HS-5 (cell line): ENCODE measurements around the gene NVL.
"Not testable (repeated sequence)": the region's sequence is repeated elsewhere in the genome, so short reads cannot be mapped to it uniquely, and the experiment has no call there.

ENCODE experiments used
- DNase-seq: peaks from one replicate; pipeline ENCODE4 v3.0.0-alpha.2; 2012; ENCODE audit warnings: low read depth

The NVL gene

DNA sequence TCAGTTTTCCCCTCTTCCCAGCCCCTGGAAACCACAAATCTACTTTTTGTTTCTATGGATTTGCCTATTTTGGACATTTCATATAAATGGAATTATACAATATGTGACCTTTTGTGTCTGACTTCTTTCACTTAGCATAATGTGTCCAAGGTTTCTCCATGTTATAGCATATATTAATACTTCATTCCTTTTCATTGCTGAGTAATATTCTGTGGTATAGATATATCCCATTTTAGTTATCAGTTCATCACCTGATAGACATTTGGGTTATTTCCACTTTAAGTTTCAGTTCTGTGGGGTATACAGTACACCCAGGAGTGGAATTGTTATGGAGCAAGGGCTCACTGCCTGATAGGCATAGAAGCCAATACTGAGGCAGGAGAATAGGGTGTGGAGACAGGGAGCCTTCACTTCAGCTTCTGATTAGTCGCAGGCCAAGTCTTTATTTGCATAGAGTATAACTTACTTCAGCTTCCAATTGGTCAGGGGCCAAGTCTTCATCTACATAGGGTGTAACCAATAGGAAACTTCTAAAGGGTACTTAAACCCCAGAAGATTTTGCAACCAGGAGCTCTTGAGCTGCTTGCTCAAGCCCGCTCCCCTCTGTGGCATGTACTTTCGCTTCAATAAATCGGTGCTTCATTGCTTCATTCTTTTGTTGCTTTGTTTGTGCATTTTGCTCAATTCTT, 8.3 kb upstream of the NVL start:
- no peak for DNase-seq

DNA sequence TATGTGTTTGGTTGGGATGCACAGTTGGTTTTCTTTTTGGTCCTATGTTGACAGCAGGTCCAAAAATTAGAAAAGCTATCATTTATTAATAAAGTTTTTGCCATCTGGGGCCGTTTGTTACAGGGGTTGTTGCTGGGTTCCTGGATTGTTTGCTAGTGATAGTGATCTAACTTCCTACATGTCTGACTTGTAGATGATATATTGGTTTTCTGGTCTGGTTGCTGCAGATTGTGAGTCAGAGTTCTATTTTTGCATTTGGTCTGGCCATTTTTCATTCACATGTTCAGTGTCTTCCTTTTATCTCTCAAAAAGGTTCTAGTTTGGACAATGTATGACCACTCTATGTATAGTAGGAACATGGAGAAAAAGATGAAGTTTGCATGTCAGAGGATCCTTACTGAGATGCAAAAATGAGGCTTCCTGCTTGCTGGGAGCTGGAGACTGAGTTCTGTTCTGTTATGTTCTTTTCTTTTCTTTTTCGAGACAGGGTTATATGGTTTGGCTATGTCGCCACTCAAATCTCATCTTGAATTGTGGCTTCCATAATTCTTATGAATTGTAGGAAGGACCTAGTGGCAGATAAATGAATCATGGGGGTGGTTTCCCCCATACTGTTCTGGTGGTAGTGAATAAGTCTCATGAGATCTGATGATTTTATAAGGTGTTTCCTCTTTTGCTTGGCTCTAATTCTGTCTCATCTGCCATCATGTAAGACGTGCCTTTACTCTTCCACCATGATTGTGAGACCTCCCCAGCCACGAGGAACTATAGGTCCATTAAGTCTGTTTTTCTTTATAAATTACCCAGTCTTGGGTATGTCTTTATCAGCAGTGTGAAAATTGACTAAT, 4.2 kb upstream of the NVL start:
- DNase-seq, result no peak

DNA sequence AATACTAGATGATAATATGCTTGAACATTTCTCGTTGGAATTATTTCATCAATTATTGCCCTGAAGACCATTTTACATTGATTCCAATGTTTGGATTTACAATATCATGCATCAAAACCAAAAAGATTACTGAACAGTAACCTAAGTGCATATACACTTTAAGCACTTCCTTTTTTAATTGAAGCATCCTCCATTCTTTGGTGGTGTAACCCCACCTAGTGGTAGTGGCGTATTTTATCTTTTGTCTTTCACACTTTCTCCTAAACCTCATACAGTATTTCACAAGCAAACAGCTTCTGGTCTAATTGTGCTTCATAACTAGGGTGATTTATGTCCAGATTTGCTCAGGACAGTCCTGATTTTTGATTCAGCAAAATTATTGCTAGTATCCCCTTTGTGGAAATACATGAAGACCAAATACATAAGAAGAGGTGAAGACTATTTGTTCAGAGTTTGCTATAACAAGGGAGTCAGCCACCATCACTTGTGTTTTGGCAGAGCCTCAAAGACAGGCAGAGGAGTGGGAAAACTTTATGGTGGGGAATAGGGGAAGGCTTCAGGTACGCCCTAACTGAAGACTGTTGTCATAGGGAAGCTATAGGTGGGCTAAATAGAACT, 3.4 kb upstream of the NVL start:
- no peak for DNase-seq

DNA sequence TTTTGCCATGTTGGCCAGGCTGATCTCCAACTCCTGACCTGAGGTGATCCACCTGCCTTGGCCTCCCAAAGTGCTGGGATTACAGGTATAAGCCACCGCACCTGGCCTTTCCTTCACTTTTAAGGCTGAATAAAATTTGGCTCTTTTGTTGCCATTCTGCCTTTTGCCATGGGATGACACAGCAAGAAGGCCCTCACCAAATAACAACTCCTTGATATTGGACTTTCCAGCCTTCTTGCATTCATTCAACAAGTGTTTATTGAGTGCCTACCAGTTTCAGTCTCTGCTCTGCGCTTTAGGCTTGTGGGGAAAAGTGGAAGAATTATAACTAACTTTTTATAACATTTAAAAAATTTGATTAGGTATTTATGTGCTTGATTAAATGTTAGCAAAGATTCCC, 1.9 kb upstream of the NVL start:
- no peak for DNase-seq

DNA sequence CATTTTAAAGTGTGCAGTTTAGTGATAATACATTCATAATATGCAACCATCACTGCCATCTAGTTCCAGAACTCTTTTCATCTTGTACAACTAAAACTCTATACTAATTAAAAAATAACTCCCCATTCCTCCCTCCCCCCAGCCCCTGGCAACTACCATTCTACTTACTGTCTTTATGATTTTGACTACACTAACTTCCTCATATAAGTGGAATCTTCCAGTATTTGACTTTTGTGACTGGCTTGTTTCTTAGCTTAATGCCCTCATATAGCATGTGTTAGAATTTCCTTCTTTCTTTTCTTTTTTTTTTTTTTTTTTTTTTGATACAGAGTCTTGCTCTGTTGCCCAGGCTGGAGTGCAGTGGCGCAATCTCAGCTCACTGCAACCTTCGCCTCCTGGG, 1.4 kb upstream of the NVL start:
- DNase-seq, result no peak

DNA sequence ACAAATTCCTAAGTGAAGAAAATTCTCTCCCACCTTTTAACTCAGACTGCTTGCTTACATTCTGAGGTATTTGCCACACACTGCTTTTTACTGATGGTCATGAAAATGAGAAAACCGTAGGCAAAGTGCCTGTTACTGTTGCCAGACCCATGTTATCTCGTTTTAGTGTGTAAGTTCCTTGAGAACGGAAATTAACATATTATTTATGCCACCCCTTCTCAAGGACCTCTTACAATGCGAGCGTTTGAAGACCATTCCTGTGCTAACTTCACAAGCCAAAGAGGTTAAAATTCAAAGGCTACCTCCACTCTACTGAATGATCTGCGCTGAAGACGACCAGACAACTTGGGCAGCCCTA, 509 bp downstream of the NVL start:
- no peak for DNase-seq

DNA sequence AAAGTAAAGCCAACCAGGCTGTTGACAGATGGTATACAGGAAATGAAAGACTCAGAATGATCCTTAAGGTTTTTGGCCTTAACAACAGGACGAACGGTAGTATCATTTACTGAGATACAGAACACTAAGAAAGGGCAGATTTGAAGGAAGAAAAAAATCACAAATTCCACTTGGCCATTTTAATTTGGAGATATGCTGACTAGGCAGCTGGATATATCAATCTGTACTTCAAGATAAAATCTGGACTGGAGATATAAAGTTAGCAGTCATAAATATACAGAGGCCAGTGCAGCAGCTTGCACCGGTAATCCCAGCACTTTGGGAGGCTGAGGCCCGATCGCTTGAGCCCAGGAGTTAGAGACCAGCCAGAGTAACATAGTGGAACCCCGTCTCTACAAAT, 1.3 kb downstream of the NVL start:
- no peak for DNase-seq

DNA sequence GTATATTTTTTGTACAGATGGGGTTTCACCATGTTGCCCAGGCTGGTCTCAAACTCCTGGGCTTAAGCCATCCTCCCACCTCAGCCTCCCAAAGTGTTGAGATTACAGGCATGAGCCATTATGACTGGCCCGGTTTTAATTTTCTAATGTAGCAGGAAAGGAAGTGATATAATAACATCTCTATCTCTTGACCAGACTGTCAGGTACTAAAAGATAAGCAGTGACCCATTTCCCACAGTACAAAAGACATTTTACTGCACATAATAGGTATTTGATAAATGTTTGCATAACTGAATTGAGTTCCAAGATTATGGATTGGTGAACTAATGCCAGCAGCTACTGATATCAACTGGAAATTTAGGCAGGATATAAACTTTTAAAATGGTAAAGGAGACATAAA, 4.0 kb downstream of the NVL start:
- no peak for DNase-seq

DNA sequence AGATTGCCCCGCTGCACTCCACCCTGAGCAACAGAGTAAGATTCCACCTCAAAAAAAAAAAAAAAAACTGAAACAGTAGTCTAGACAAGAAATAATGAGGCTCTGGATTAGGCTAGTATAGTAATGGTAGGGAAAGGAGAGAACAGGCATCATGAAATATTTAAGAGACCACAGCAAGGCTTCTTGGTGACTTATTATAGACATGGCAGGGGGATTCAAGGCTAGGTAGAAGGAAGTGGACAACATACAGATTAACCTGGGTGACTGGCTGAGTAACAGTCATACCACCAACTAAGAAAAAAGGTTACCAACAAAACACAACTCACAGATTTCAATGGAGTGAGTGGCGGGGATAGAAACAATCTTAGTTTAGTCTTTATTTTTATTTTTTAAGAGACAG, 8.3 kb downstream of the NVL start:
- no peak for DNase-seq

DNA sequence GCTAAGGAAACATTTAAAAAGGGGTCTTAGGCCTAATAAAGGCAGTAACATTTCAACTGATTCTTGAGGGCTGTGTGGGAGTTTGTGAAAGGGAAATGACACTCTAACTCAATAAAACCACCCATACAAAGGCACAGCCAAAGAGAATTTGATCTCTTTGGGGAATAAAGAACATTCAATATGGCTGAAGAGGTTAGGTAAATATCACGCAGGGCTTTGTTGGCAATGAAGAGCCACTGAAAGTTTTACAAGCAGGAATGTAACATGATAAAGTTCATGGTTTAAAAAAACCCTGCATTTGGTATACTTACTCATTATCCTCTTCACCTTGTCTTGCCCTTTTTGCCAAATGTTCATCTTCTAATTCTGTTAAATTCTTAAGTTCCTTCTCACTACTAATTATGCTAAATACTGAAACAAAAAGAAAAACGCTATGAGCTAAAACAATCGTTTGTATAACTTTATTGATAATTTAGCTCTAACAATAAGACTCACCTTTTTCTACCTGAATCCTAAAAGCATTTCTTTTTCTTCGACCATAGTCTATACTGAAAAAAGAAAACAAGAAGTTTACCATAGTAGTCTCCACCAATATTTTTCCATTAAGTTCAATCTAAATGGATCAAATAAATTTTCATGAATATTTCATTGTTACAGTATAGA, 12.5 kb downstream of the NVL start:
- no peak for DNase-seq

DNA sequence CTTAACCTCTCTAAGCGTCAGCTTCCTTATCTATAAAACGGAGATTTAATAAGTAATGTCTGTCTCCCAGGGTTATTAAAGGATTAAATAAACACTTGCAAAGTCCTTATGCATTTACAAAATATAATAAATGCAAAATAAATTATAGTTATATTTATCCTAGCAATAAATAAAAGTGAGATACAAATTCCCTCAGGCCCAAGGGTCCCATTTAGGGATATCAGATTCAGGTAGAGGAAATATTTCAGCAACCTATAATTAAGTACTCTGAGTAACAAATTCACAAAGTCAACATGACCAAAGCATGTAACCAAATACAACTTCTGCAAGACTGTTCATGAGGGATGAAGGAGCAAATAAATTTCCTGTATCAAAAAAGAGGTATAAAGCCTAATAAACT, 17.9 kb downstream of the NVL start:
- DNase-seq, result no peak

DNA sequence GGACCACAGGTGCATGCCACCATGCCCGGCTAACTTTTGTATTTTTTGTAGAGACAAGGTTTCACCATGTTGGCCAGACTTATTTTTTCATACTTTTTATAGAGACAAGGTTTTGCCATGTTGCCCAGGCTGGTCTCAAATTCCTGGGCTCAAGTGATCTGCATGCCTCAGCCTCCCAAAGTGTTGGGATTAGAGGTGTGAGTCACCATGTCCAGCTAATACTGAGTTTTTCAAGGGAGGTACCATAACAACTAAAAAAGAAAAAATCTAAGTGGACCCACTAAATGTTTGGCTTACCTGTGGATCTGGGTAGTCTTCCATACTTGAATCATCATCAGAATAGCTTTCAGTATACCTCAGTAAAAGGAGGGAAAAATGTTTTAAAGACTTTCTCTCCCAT, 18.5 kb downstream of the NVL start:
- DNase-seq, result not testable (repeated sequence)

DNA sequence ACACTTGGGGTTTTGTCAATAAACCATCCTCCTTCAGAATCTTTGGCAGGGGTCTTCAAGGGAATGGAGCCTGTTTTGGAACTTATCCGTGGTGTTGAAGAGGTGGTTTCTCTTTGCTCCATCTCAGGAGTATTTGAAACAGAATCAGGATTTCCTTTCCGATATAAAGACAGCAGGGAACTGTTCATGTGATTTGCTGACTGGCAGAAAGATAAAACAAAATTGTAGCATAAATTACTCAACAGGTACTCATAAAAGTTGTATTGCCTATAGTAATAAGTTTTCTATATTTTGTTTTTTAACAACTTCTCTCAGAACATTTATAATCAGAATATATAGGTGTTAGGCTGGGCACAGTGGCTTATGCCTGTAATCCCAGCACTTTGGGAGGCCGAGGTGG, 21.9 kb downstream of the NVL start:
- no peak for DNase-seq

DNA sequence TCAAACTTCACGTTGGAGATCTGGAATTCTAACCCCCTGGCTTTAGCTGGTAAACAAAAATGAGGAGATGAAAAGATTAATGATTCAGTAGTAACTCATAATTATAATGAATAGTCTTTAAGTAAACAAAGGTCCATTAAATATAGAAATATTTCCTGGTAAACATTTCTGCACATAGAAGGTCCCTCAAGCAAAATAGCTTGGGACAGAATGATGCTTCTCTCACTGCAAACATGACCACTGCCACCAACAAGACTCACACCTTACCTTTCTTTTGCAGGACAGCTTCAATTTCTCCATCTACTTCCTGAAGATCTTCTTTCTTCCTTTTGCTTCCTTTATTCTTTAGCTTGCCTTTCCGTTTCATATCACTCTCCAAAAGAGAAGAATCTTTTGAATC, 25.2 kb downstream of the NVL start:
- DNase-seq, result no peak

DNA sequence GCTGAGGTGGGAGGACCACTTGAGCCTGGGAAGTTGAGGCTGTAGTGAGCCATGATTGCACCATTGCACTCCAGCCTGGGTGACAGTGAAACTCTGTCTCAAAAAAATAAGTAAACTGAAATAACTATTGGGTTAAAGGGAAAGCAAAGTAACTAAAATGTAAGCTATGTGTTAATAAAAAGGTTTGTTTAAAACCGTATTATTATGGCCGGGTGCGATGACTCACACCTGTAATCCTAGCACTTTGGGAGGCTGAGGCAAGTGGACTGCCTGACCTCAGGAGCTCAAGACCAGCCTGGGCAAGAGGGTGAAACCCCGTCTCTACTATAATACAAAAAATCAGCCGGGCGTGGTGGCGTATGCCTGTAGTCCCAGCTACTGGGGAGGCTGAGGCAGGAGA, 27.0 kb downstream of the NVL start:
- no peak for DNase-seq

DNA sequence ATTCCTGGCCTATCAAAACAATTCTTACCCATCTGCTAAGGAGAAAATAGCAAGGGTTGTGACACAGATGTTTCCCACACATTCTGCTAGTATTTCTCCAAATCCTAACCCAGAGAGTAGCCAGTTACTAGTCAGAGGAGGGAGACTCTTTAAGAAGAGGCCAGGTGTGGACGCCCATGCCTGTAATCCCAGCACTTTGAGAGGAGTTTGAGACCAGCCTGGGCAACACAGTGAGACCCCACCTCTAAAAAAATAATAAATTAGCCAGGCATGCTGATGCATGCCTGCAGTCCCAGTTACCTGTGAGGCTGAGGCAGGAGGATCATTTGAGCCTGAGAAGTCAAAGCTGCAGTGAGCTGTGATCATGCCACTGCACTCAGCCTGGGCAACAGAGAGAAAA, 28.6 kb downstream of the NVL start:
- no peak for DNase-seq

DNA sequence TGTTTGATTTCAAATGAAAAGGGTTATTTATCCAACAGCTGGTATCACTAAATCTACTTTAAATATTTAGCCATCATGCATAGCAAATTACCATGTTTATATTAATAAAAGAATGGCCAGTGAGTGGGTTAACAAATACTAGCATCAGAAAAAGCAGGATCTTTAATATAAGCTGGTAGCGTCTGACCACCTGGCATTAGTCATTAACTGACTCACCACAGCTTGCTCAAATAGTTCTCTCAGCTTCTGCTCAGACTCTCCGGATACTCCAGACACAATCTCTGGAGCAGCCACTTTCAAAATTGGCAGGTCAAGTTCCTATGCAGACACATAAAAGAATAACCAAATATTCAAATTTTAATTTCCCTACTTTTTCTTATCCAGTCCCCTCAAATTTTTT, 29.6 kb downstream of the NVL start:
- DNase-seq, result peak; percentile 56

DNA sequence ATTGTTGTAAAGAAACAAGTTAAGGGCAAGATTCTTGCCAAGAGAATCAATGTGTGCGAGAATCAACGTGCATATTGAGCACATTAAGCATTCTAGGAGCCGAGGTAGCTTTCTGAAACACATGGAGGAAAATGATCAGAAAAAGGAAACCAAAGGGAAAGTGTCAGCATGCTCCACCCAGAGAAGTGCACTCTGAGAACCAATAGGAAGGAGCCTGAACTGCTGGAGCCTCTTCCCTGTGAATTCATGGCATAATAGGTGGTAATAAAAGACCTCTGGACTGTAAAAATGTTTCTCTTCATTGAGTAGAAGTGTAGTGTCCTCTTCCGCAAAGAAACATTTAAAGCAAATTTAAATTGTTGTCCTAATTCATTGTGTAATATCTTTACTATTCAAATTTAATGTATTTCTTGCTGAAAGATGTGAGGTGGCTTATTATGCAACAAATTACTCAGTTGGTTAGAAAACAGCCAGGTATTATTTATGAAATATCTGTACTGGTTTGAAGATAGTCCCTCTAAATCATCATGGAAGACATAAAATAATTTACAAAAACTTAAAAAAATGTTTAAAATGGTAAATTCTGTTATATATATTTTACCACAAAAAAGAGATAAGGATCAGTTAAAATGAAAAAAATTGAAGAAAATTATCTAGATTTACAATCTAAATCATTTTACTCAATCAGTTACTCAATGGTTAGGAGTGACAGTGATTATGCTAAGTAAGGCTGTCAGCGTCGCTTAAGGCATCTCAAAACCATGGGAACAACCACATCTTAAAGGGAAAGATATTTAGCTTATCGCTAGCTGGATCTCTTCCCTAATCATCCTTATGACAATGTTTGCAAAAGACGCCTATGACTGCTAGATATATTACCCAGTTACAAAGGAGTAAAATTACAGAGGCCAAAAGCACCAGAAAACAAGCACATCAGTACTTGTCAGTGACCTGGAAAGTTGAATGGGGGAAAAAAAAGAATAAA, 31.3 kb downstream of the NVL start:
- no peak for DNase-seq

DNA sequence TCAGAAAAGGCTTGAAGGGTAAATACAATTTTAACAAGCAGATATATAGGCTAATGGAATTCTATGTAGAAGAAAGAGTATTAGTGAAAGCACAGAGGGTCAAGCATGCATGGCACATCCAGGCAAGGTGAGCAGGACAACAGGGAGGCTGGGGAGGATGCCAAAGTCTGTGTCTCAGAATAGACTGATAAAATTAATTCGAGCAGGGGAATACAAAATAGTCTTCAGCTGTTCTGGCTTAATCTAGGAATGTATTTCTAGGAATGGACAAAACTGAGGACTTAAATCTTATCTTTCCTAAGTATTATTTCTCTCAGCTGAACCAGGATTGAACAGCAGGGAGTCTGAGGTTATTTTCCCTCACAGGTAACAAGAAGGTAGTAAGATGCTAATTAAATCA, 35.2 kb downstream of the NVL start:
- DNase-seq, result no peak

DNA sequence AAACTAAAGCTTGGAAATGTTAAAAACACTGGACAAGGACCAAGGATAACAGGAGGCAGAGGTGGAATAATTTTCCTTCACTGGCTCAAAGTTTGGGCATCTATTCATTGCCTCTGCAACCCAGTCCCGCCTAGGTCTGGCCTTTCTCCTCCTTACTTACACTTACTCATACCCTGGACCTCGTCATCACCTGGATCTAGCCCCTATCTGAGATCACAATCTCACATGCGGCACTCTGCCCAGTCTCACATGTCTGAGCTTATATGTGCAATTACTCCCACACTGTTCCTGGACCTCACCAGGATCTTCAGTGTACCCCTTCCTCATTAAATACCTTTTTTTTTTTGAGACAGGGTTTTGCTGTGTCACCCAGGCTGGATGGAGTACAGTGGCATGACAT, 37.6 kb downstream of the NVL start:
- DNase-seq, result no peak

DNA sequence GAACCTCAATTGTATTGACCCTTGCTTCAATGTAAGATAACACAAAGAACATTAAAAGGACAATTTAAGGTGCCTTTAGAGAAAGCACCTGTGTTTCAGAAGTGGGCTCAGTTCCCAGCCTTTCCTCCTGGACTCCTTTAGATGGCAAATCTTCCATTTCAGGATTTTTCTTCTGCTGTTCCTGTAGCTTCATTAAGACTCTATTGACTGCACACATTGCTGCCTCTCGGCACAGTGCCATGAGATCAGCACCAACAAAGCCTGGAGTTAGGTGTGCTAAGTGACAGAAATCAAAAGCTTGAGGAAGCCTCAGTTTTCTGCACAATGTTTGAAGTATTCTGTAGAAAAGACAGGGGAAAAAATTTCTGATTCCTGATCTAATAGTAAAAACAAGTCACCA, 40.6 kb downstream of the NVL start:
- no peak for DNase-seq

DNA sequence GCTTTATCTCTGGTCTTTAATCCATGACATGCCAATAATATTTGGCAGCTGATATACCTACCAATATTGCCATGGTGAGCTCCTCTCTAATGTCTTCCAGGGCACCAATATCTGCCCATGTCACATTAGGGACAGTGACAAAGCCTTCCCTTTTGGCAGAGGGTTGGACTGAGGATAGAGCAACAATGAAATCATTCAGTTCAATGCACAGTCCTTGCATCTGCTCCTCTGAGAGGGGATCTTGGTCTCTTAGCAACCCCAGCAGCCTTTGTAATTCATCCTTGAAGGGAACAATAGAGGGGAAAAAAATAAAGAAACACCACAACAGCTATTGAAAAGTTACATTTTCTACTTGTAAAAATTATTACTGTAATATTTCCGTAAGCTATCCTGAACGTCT, 42.3 kb downstream of the NVL start:
- DNase-seq, result no peak
